22Rv1 (cell line): ENCODE measurements around the gene COL5A1.

Experiments used
- ZFX ChIP-seq: fragments of 450-650 bp; IDR thresholded peaks from 2 replicates; pipeline ENCODE4 v1.6.1; 2017; ENCODE audit warnings: antibody characterized with exemption, borderline replicate concordance
- TF ChIP-seq, protein P1 (sequence below): fragments of 450-650 bp; IDR thresholded peaks from 2 replicates; pipeline ENCODE4 v1.5.1; 2017; ENCODE audit warnings: mild to moderate bottlenecking

GRCh38 chr9:134720796-134721195 is 79.2 kb downstream of the COL5A1 start:
- TF ChIP-seq, protein P1, sequence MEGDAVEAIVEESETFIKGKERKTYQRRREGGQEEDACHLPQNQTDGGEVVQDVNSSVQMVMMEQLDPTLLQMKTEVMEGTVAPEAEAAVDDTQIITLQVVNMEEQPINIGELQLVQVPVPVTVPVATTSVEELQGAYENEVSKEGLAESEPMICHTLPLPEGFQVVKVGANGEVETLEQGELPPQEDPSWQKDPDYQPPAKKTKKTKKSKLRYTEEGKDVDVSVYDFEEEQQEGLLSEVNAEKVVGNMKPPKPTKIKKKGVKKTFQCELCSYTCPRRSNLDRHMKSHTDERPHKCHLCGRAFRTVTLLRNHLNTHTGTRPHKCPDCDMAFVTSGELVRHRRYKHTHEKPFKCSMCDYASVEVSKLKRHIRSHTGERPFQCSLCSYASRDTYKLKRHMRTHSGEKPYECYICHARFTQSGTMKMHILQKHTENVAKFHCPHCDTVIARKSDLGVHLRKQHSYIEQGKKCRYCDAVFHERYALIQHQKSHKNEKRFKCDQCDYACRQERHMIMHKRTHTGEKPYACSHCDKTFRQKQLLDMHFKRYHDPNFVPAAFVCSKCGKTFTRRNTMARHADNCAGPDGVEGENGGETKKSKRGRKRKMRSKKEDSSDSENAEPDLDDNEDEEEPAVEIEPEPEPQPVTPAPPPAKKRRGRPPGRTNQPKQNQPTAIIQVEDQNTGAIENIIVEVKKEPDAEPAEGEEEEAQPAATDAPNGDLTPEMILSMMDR = no peak
- TF ChIP-seq ZFX = no peak
